ENCODE data around the gene EPHA10. TPM values are rescaled to one million over a fixed set of nuclear protein-coding genes. Genes with fewer than 3 reads are reported as not detected.

Gene EPHA10
- total RNA-seq, 2 donors from 2014 or later, result 0.42 TPM; not detected in 1

DNA sequence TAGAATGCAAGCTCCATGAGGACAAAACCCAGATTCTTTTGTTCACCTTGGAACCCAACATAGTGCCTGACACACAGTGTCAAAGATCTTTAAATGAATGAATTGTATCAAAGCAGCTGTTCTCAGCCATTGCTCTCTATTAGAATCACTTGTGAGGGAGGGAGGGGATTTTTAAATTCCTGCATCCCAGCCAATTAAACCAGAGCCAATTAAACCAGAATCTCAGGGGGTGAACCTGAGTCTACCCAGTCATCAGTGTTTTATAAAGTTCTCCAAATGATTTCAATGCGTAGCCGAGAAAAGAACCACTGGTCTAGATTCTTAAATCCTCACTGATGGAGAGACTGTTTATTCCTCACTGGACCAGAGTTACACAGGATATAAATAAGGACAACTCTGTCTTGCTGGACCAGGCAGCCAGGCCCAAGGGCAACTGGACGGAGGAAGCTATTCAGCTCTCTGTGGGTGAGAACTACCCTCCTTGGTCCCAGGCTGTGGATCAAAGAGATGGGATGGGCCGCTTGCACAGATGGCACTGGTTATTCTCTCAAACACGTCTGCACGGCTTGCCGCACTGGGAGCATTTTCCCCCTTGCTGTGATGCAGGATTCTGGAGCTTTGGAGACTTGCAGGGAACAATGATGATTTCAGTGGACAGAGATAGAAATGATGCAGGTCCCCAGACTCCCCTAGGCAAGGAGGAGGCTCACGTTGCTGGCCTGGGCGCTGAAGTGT is 92.6 kb downstream of the EPHA10 start:
- Mint-ChIP-seq H3K4me3 (no peak overlapping the region), H3K4me1 (no peaks in the 10 kb centered on the region), H3K27me3 (ENCODE audit: insufficient read depth) (peaks cover 21% of the 10 kb centered on the region), H3K9me3 (no peaks in the 10 kb centered on the region), H3K36me3 (ENCODE audit: low read depth) (no peaks in the 10 kb centered on the region), H3K27ac (no peak overlapping the region)
- Histone ChIP-seq H3K9me3 (ENCODE audit: control insufficient read depth, low read length) (no peaks in the 10 kb centered on the region), H3K9ac (ENCODE audit: extremely low read depth, low read length, poor library complexity, severe bottlenecking) (no peak overlapping the region), H3K4me1 (ENCODE audit: control insufficient read depth, insufficient read depth, low read length) (no peaks in the 10 kb centered on the region), H3K27ac (ENCODE audit: low read depth, low read length) (no peak overlapping the region), H3K36me3 (ENCODE audit: control insufficient read depth, insufficient read depth, low read length) (no peaks in the 10 kb centered on the region), H3K4me3 (ENCODE audit: low read length) (no peak overlapping the region), H3K27me3 (ENCODE audit: control insufficient read depth, insufficient read depth, low read length, poor library complexity, severe bottlenecking) (peaks cover 96% of the 10 kb centered on the region)
- TF ChIP-seq, protein P1, sequence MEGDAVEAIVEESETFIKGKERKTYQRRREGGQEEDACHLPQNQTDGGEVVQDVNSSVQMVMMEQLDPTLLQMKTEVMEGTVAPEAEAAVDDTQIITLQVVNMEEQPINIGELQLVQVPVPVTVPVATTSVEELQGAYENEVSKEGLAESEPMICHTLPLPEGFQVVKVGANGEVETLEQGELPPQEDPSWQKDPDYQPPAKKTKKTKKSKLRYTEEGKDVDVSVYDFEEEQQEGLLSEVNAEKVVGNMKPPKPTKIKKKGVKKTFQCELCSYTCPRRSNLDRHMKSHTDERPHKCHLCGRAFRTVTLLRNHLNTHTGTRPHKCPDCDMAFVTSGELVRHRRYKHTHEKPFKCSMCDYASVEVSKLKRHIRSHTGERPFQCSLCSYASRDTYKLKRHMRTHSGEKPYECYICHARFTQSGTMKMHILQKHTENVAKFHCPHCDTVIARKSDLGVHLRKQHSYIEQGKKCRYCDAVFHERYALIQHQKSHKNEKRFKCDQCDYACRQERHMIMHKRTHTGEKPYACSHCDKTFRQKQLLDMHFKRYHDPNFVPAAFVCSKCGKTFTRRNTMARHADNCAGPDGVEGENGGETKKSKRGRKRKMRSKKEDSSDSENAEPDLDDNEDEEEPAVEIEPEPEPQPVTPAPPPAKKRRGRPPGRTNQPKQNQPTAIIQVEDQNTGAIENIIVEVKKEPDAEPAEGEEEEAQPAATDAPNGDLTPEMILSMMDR (conservative IDR thresholded peaks at IDR 0.05), result no peak
- no peak for DNase-seq
- WGBS, 2 experiments (ENCODE audit: insufficient coverage in 1 of 2, insufficient read length in 1 of 2), result 85% methylated on average over 6 to 9 of the region's 9 CpGs

DNA sequence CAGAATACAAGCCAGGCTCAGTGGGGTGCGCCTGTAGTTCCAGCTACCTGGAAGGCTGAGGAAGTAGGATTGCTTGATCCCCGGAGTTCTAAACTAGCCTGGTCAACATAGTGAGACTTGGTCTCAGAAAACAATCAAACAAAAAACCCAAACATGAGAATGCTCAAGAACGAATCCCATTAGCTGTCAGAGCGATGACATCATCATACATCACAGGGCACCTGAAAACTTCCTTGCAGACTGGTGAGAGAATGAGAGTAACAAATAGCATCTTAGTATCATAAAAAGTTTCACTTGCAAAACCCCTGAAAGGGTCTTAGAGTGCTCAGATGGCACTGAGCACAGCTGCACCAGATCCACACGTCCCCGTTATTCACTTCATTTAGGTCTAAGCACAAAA is 93.7 kb downstream of the EPHA10 start:
- no peaks in the 10 kb centered on the region for H3K36me3 ChIP-seq (ENCODE audit: control insufficient read depth, insufficient read depth, low read length)
- DNase-seq, result no peak
- no peak overlapping the region for H3K27ac ChIP-seq (ENCODE audit: low read depth, low read length)
- TF ChIP-seq, protein P1 (conservative IDR thresholded peaks at IDR 0.05), result no peak
- Mint-ChIP-seq H3K4me3 (no peak overlapping the region), H3K27me3 (ENCODE audit: insufficient read depth) (peaks cover 13% of the 10 kb centered on the region), H3K4me1 (no peaks in the 10 kb centered on the region), H3K36me3 (ENCODE audit: low read depth) (no peaks in the 10 kb centered on the region), H3K9me3 (no peaks in the 10 kb centered on the region), H3K27ac (no peak overlapping the region)
- 74 to 80% methylated on average over 6 of the region's 6 CpGs for WGBS, 2 experiments (ENCODE audit: insufficient coverage in 1 of 2, insufficient read length in 1 of 2)
- H3K4me3 ChIP-seq (ENCODE audit: low read length), result no peak overlapping the region
- no peak overlapping the region for H3K9ac ChIP-seq (ENCODE audit: extremely low read depth, low read length, poor library complexity, severe bottlenecking)
- no peaks in the 10 kb centered on the region for H3K4me1 ChIP-seq (ENCODE audit: control insufficient read depth, insufficient read depth, low read length)
- no peaks in the 10 kb centered on the region for H3K9me3 ChIP-seq (ENCODE audit: control insufficient read depth, low read length)
- peaks cover 96% of the 10 kb centered on the region for H3K27me3 ChIP-seq (ENCODE audit: control insufficient read depth, insufficient read depth, low read length, poor library complexity, severe bottlenecking)

DNA sequence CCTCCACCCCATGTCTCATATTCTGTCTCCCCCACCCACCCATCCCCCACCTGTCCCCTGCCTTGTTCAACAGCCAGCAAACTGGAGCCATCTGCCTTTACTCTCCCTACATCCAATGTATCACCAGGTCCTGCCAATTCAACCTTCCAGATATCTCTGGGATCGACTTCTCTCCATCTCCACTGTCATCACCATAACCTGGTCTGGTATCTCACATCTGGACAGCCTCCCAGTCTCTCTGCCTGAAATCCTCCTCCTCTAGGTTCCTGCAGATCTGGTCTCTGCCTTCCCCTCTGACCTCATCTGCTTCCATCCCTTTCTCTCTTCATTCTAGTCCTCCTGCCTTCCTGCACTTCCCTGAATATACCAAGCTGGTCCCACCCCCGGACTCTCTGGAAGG is 94.8 kb downstream of the EPHA10 start:
- H3K27ac Mint-ChIP-seq, result no peak overlapping the region

More for the DNA sequence above, 94.8 kb downstream of the EPHA10 start:
- Mint-ChIP-seq H3K4me3 (no peak overlapping the region), H3K36me3 (ENCODE audit: low read depth) (no peaks in the 10 kb centered on the region), H3K27me3 (ENCODE audit: insufficient read depth) (peaks cover 3% of the 10 kb centered on the region), H3K9me3 (no peaks in the 10 kb centered on the region), H3K4me1 (no peaks in the 10 kb centered on the region)
- 72 to 81% methylated on average over 2 of the region's 2 CpGs for WGBS, 2 experiments (ENCODE audit: insufficient coverage in 1 of 2, insufficient read length in 1 of 2)
- Histone ChIP-seq H3K27me3 (ENCODE audit: control insufficient read depth, insufficient read depth, low read length, poor library complexity, severe bottlenecking) (peaks cover 96% of the 10 kb centered on the region), H3K36me3 (ENCODE audit: control insufficient read depth, insufficient read depth, low read length) (no peaks in the 10 kb centered on the region), H3K27ac (ENCODE audit: low read depth, low read length) (no peak overlapping the region), H3K4me3 (ENCODE audit: low read length) (no peak overlapping the region), H3K9me3 (ENCODE audit: control insufficient read depth, low read length) (no peaks in the 10 kb centered on the region), H3K4me1 (ENCODE audit: control insufficient read depth, insufficient read depth, low read length) (no peaks in the 10 kb centered on the region), H3K9ac (ENCODE audit: extremely low read depth, low read length, poor library complexity, severe bottlenecking) (no peak overlapping the region)
- DNase-seq, result no peak
- TF ChIP-seq, protein P1 (conservative IDR thresholded peaks at IDR 0.05), result no peak
